ENCODE results near the gene LPCAT1.

DNA sequence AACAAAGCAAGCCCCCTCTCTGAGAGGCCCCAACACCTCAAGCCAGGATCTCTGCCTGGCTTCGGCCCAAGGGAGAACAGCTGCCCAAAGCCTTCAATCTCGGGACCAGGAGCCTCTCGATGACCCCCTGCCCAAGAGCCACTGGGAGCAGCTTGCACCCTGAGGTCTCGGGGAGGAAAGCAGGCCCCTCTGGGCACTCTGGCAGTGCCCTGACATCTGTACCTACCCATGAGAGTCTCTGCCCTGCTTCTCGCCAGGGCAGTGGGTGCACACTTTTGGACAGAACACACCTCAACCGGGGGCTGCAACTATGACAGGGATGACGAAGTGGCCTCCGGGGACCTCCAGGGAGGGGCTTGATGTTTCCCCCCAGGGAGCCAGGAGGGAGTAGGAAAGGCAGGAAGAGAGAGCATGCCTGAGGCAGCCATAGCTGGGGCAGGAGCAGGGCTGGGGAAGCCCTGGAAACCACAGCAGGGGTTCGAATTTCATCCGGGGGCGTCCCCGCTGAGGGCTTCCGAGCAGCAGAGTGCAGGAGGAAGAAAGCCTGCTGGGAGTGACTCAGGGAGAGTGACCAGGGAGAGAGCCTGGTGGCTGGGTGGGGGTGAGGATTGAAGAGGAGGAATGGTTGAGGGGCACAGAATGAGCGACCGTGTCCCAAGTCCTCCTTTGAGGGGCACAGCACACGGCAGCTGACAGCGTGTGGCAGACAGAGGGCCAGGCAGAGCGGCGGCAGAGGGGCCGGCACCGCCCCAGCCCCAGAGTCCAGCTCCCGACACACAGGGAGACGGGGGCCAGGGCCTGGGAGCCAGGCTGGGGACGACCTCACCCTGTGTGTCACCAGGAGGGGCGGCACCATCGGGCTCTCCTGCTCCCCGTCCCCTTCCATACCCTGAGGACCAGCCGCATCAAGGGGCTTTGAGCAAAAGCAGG, 1.8 kb downstream of the LPCAT1 start:
- TF ChIP-seq, protein P1, sequence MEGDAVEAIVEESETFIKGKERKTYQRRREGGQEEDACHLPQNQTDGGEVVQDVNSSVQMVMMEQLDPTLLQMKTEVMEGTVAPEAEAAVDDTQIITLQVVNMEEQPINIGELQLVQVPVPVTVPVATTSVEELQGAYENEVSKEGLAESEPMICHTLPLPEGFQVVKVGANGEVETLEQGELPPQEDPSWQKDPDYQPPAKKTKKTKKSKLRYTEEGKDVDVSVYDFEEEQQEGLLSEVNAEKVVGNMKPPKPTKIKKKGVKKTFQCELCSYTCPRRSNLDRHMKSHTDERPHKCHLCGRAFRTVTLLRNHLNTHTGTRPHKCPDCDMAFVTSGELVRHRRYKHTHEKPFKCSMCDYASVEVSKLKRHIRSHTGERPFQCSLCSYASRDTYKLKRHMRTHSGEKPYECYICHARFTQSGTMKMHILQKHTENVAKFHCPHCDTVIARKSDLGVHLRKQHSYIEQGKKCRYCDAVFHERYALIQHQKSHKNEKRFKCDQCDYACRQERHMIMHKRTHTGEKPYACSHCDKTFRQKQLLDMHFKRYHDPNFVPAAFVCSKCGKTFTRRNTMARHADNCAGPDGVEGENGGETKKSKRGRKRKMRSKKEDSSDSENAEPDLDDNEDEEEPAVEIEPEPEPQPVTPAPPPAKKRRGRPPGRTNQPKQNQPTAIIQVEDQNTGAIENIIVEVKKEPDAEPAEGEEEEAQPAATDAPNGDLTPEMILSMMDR (IDR thresholded peaks at IDR 0.05), result no peak
- TF ChIP-seq POLR2A (IDR thresholded peaks at IDR 0.05), result no peak
